Esophagus muscularis mucosa (tissue), 3 donors: ENCODE results near the gene JAKMIP1.

Experiments
- POLR2A ChIP-seq: fragments of 450-650 bp; IDR thresholded peaks from one replicate; pipeline ENCODE4 v1.6.1; 2017; ENCODE audit warnings: antibody characterized with exemption, moderate library complexity, mild to moderate bottlenecking, low read depth
- TF ChIP-seq, protein P1 (sequence below), 3 experiments: fragments of 200-600 bp in 2 of 3; fragments of 450-650 bp in 1 of 3; sonication (generic) in 2 of 3; IDR thresholded peaks; one replicate each; pipeline ENCODE4 v1.5.1; 2017 to 2019; ENCODE audit warnings: antibody characterized with exemption in 3 of 3, mild to moderate bottlenecking in 2 of 3, moderate library complexity in 1 of 3

DNA sequence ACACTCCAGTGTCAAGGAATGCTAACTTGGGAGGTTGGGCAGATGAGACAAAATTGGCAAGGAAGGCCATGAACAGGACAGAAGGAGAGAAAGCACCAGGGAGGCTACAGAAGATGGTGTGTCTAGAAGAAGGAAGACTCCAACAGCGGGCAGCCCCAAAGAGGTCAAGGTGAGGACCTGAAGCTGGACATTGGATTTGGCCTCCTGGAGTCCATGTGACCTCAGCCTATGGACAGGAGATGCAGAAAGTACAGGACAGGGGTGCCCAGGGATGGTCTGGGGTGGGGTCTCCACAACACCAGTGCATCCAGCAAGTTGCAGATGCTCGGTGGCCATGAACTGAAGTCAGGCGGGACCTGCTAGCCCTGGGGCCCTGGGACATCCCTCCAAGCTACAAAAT lies 86.2 kb downstream of the JAKMIP1 start:
- TF ChIP-seq, protein P1, sequence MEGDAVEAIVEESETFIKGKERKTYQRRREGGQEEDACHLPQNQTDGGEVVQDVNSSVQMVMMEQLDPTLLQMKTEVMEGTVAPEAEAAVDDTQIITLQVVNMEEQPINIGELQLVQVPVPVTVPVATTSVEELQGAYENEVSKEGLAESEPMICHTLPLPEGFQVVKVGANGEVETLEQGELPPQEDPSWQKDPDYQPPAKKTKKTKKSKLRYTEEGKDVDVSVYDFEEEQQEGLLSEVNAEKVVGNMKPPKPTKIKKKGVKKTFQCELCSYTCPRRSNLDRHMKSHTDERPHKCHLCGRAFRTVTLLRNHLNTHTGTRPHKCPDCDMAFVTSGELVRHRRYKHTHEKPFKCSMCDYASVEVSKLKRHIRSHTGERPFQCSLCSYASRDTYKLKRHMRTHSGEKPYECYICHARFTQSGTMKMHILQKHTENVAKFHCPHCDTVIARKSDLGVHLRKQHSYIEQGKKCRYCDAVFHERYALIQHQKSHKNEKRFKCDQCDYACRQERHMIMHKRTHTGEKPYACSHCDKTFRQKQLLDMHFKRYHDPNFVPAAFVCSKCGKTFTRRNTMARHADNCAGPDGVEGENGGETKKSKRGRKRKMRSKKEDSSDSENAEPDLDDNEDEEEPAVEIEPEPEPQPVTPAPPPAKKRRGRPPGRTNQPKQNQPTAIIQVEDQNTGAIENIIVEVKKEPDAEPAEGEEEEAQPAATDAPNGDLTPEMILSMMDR (IDR thresholded peaks at IDR 0.05), result no peak
- no peak for TF ChIP-seq POLR2A
